Endothelial cell of umbilical vein (primary cell): Measurements from ENCODE around the gene MCCC1.

Experiments used
- CTCF ChIP-seq, 2 donors: IDR thresholded peaks; 1 replicate in 1 of 2; 2 replicates in 1 of 2; pipeline ENCODE4 v1.5.1; 2011; ENCODE audit warnings: low read length in 2 of 2, mild to moderate bottlenecking in 2 of 2, moderate library complexity in 2 of 2, control low read depth in 1 of 2, inconsistent platforms in 1 of 2, low read depth in 1 of 2; ENCODE audit not compliant: insufficient read depth in 1 of 2; ENCODE audit errors: extremely low read depth in 1 of 2
- POLR2AphosphoS5 ChIP-seq: IDR thresholded peaks from 2 replicates; pipeline ENCODE4 v1.6.1; 2012; ENCODE audit warnings: low read depth, mild to moderate bottlenecking, control low read depth, low read length, moderate library complexity; ENCODE audit not compliant: insufficient read depth

GRCh38 chr3:182965861-182966366 lies 133.4 kb downstream of the MCCC1 start:
- TF ChIP-seq CTCF (IDR thresholded peaks at IDR 0.05; ENCODE audit: extremely low read depth in 1 of 2, insufficient read depth in 1 of 2, low read depth in 1 of 2, low read length in 2 of 2) (no peak), POLR2AphosphoS5 (no peak)
